ENCODE results near the gene TMEM190.
"Not testable (repeated sequence)": the region's sequence is repeated elsewhere in the genome, so short reads cannot be mapped to it uniquely, and the experiment has no call there.

Gene TMEM190

GRCh38 chr19:55418185-55418584 is 41.6 kb downstream of the TMEM190 start:
- DNase-seq (ENCODE audit: low read depth in 4 of 4, low spot score in 1 of 4) = peak in 3 of 4 experiments; percentile 25 to 30 (median 29)

- DNase-seq (ENCODE audit: low read depth in 4 of 4, low spot score in 1 of 4) = no peak
Measured at GRCh38 chr19:55419103-55419502, 42.5 kb downstream of the TMEM190 start.

- no peak for DNase-seq (ENCODE audit: low read depth in 4 of 4, low spot score in 1 of 4)
Measured at GRCh38 chr19:55419624-55420236, 43.1 kb downstream of the TMEM190 start.

- not testable (repeated sequence) for DNase-seq (ENCODE audit: low read depth in 4 of 4, low spot score in 1 of 4)
Measured at GRCh38 chr19:55421281-55421680, 44.7 kb downstream of the TMEM190 start.

GRCh38 chr19:55423225-55424005 is 46.8 kb downstream of the TMEM190 start:
- DNase-seq (ENCODE audit: low read depth in 4 of 4, low spot score in 1 of 4) = no peak

- DNase-seq (ENCODE audit: low read depth in 4 of 4, low spot score in 1 of 4) = no peak
Measured at GRCh38 chr19:55424518-55424917, 47.9 kb downstream of the TMEM190 start.

- no peak for DNase-seq (ENCODE audit: low read depth in 4 of 4, low spot score in 1 of 4)
Measured at GRCh38 chr19:55426042-55426441, 49.4 kb downstream of the TMEM190 start.
